Activated T-cell treated with anti-CD3 and anti-CD28 coated beads, Interleukin-2, amount 50 U/mL, for 72 hours (primary cell): ENCODE data around the gene RASSF7. TPM values are rescaled to one million over a fixed set of nuclear protein-coding genes. Genes with fewer than 3 reads are reported as not detected.

Experiments
- ATAC-seq, 2 donors: fragments of 150-1000 bp; cut with Tn5 transposase; replicated peaks in 1 of 2; 2 replicates each; pipeline ENCODE4 v1.10.0; 2021; ENCODE audit warnings: moderate library complexity in 2 of 2, mild to moderate bottlenecking in 1 of 2
- DNase-seq, 2 donors: peaks; one replicate each; pipeline ENCODE4 v3.0.0; 2021 to 2022; ENCODE audit warnings: mixed read lengths in 1 of 2
- H3K27ac Mint-ChIP-seq: one replicate; pipeline ENCODE4 v1.8.0; 2022; ENCODE audit warnings: mild to moderate bottlenecking, moderate library complexity, mixed read lengths
- H3K27me3 Mint-ChIP-seq: one replicate; pipeline ENCODE4 v1.8.0; 2022; ENCODE audit warnings: low read depth, mixed read lengths
- H3K36me3 Mint-ChIP-seq, 2 donors: one replicate each; pipeline ENCODE4 v1.8.0; 2022; ENCODE audit warnings: mixed read lengths in 2 of 2, mild to moderate bottlenecking in 1 of 2; ENCODE audit not compliant: insufficient read depth in 2 of 2
- H3K4me1 Mint-ChIP-seq: one replicate; pipeline ENCODE4 v1.8.0; 2022; ENCODE audit warnings: low read depth, mixed read lengths
- H3K4me3 Mint-ChIP-seq, 2 donors: one replicate each; pipeline ENCODE4 v1.8.0; 2022; ENCODE audit warnings: mild to moderate bottlenecking in 2 of 2, mixed read lengths in 2 of 2, moderate library complexity in 2 of 2
- H3K9me3 Mint-ChIP-seq, 2 donors: one replicate each; pipeline ENCODE4 v1.8.0; 2022; ENCODE audit warnings: mixed read lengths in 2 of 2
- total RNA-seq, 2 donors: library from RNA; stranded (reverse); gene quantifications; one replicate each; pipeline ENCODE4 v1.2.3, GENCODE V29; 2022

RASSF7 gene
- total RNA-seq, 2 donors from 2014 or later: 13.5 to 14.2 TPM

DNA sequence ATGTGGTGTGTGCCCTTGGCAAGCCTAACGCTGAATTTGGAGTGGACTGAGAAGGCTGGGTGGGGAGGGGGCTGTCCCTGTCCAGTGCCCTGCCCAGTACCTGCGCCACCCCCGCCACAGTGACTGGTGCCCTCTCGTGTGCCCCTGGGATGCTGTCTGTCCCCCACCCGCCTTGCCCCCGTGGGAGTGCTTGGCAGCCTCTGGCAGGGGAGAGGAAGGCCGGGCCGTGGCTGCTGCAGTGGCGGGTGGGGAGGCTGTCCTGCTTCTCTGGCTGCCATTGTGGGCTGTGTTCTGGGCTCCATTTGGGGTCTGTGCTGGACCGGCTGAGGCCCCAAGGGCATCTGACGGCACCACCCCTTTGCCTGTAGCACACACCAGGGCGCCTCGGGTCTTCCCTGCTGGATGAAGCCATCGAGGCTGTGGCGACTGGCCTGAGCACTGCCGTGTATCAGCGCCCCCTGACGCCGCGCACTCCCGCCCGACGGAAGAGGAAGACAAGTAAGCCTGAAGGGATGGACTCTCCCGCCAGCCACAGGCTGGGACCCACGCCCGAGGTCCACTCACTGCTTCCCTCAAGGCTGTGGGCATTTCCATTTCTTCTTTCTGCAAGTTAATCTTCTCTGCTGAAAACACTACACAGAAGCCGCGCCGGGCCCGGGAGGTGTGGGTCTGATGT is 37.4 kb downstream of the RASSF7 start:
- Mint-ChIP-seq H3K27me3 (no peaks in the 10 kb centered on the region), H3K9me3 (no peaks in the 10 kb centered on the region), H3K4me1 (peaks cover 6% of the 10 kb centered on the region), H3K4me3 (no peak overlapping the region), H3K27ac (no peak overlapping the region), H3K36me3 (peaks cover 5 to 28% of the 10 kb centered on the region in 2 donors)
- DNase-seq: no peak
- no peak for ATAC-seq

DNA sequence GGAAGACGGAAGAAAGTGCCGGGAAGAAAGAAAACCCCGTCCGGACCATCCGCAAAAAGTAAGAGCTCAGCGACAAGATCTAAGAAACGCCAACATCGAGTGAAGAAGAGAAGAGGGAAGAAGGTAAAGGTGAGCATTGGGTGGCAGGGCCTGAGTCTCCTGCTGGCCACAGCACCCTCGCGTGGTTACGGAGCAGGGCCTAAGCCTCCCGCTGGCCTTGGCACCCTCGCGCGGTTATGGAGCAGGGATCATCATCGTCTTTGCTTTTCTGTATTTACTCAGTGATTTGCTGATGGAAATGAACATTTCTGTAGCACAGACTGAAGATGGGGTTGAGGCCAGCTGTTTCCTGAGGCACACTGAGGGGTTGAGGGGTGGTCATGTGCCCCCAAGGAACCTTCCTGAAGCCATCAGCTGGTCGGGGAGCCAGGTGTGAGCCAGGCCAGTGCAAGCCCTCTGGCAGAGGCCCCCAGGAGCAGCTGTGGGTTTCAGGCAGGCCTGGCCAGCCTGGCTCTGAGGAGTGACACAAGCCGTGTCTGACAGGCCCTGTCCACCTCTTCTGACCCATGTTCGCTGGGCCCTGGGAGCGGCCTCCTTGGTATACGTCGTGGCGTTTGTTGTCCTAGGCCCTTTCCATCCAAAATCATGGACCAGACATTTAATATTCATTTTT is 40.9 kb downstream of the RASSF7 start:
- no peak overlapping the region for H3K27ac Mint-ChIP-seq
- H3K9me3 Mint-ChIP-seq: no peaks in the 10 kb centered on the region
- H3K36me3 Mint-ChIP-seq: peaks cover 4 to 20% of the 10 kb centered on the region in 2 donors
- DNase-seq (no peak), ATAC-seq (no peak)
- H3K27me3 Mint-ChIP-seq: no peaks in the 10 kb centered on the region
- no peak overlapping the region for H3K4me3 Mint-ChIP-seq
- peaks cover 6% of the 10 kb centered on the region for H3K4me1 Mint-ChIP-seq

DNA sequence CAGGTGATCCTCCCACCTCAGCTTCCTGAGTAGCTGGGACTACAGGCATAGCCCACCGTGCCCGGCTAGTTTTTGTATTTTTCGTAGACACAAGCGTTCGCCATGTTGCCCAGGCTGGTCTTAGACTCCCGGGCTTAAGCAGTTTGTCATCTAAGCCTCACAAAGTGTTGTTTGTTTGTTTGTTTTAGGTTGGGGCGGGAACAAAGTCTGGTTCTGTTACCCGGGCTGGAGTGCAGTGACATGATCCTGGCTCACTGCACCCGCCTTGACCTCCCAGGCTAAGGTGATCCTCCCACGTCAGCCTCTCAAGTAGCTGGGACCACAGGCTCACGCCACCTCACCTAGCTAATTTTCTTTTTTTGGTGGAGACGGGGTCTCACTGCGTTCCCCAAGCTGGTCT is 42.4 kb downstream of the RASSF7 start:
- no peak overlapping the region for H3K4me3 Mint-ChIP-seq
- no peak for DNase-seq
- no peaks in the 10 kb centered on the region for H3K27me3 Mint-ChIP-seq
- H3K27ac Mint-ChIP-seq: no peak overlapping the region
- ATAC-seq: no peak
- H3K4me1 Mint-ChIP-seq: no peaks in the 10 kb centered on the region
- peaks cover 7 to 19% of the 10 kb centered on the region in 2 donors for H3K36me3 Mint-ChIP-seq
- no peaks in the 10 kb centered on the region for H3K9me3 Mint-ChIP-seq

DNA sequence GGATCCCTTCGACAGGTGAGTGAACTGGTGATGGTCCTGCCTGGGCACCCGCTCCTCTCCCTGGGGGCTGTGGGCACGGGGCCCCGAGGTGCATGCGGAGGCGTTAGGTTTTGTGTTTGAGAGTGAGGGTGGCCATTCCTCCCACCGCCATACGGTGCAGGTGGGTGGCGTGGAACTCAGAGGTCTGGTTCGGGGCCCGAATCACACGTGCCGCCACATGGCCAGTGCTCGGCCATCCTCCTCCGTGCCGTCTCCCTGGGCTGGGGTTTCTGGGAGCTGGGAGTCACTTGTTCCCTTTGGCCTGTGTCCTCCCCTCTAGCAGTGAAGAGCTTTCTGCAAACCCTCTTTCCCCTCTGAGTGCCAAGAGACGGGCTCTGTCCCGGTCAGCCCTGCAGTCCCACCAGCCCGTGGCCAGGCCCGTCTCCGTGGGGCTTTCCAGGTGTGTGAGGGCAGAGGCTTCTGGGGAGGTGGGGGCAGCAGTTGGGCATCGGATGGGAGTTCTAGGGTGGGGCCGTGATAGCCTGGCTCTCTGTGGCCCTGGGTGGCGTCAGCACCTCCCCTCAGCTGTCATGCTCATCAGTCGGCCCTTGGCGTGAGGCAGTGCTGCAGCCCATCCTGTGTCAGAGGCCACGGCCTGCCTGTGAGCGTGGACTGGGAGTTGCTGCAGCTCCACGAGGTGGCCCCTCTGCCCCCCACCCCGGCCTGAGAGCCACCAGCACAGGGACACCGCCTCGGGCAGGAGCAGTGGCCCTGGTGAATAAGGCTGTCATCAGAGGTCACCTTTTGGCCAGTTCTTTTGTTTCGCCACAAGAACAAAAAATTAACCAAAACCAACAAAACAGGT is 44.7 kb downstream of the RASSF7 start:
- Mint-ChIP-seq H3K27me3 (no peaks in the 10 kb centered on the region), H3K27ac (no peak overlapping the region), H3K9me3 (no peaks in the 10 kb centered on the region), H3K4me3 (no peak overlapping the region), H3K4me1 (no peaks in the 10 kb centered on the region), H3K36me3 (peaks cover 5 to 16% of the 10 kb centered on the region in 2 donors)
- no peak for ATAC-seq
- no peak for DNase-seq

DNA sequence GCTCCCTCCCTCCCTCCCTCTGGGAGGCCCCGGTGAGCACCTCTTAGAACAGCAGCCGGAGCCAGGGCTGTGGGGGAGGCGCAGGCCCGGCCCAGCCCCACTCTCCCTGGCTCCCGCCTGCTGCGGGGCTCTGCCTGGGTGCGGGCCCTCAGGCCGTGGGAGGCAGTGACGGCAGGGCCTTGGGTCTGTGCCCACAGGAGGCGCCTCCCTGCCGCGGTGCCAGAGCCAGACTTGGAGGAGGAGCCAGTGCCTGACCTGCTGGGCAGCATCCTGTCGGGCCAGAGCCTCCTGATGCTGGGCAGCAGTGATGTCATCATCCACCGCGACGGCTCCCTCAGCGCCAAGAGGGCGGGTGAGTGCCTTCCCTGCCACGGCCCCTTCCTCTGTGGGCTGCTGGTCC is 45.5 kb downstream of the RASSF7 start:
- H3K4me3 Mint-ChIP-seq: no peak overlapping the region
- no peaks in the 10 kb centered on the region for H3K4me1 Mint-ChIP-seq
- H3K9me3 Mint-ChIP-seq: no peaks in the 10 kb centered on the region
- no peaks in the 10 kb centered on the region for H3K27me3 Mint-ChIP-seq
- no peak for ATAC-seq
- no peak for DNase-seq
- peaks cover 7 to 16% of the 10 kb centered on the region in 2 donors for H3K36me3 Mint-ChIP-seq
- H3K27ac Mint-ChIP-seq: no peak overlapping the region

DNA sequence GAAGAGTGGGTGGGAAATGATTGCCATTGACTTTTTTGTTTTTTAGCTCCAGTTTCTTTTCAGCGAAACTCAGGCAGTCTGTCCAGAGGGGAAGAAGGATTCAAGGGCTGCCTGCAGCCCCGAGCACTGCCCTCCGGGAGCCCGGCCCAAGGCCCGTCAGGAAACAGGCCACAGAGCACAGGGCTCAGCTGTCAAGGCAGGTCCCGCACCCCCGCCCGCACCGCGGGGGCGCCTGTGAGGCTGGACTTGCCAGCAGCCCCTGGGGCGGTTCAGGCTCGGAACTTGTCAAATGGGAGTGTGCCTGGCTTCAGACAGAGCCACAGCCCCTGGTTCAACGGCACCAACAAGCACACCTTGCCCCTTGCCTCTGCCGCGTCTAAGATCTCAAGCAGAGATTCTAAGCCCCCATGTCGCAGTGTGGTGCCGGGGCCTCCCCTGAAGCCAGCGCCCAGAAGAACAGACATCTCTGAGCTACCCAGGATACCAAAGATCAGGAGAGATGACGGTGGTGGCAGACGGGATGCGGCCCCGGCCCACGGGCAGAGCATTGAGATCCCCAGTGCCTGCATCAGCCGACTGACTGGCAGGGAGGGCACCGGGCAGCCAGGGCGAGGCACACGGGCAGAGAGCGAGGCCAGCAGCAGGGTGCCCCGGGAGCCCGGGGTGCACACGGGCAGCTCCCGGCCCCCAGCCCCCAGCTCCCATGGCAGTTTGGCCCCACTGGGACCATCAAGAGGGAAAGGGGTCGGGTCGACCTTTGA is 46.4 kb downstream of the RASSF7 start:
- Mint-ChIP-seq H3K9me3 (no peaks in the 10 kb centered on the region), H3K36me3 (peaks cover 5 to 11% of the 10 kb centered on the region in 2 donors), H3K27ac (no peak overlapping the region), H3K4me1 (peaks cover 2% of the 10 kb centered on the region), H3K4me3 (no peak overlapping the region), H3K27me3 (no peaks in the 10 kb centered on the region)
- no peak for ATAC-seq
- no peak for DNase-seq

DNA sequence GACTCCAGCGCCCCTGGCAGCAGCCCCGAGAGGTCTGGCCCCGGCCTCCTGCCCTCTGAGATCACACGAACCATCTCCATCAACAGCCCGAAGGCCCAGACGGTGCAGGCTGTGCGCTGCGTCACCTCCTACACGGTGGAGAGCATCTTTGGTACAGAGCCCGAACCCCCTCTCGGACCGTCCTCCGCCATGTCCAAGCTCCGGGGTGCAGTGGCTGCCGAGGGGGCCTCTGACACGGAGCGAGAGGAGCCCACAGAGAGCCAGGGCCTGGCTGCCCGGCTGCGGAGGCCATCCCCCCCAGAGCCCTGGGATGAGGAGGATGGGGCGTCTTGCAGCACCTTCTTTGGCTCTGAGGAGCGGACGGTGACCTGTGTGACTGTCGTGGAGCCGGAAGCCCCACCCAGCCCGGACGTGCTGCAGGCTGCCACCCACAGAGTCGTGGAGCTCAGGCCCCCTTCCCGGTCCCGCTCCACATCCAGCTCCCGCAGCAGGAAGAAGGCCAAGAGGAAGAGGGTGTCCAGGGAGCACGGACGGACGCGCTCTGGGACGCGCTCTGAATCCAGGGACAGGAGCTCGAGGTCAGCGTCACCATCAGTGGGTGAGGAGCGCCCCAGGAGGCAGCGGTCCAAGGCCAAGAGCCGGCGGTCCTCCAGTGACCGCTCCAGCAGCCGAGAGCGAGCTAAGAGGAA is 47.3 kb downstream of the RASSF7 start:
- Mint-ChIP-seq H3K27ac (peak overlapping the region; percentile 82), H3K27me3 (no peaks in the 10 kb centered on the region), H3K36me3 (peaks cover 5 to 14% of the 10 kb centered on the region in 2 donors), H3K4me1 (peaks cover 4% of the 10 kb centered on the region), H3K4me3 (no peak overlapping the region), H3K9me3 (no peaks in the 10 kb centered on the region)
- DNase-seq (no peak), ATAC-seq (no peak)

DNA sequence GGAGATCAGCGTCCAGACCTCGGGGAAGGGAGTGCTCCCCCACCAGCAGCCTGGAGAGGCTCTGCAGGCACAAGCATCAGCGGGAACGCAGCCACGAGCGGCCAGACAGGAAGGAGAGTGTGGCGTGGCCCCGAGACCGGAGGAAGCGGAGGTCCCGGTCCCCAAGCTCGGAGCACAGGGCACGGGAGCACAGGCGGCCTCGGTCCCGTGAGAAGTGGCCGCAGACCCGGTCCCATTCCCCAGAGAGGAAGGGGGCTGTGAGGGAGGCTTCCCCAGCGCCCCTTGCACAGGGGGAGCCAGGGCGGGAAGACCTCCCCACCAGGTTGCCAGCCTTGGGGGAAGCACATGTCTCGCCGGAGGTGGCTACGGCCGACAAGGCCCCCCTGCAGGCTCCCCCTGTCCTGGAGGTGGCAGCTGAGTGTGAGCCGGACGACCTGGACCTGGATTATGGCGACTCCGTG is 48.1 kb downstream of the RASSF7 start:
- no peak for ATAC-seq
- Mint-ChIP-seq H3K4me3 (no peak overlapping the region), H3K27ac (no peak overlapping the region), H3K36me3 (peaks cover 5 to 16% of the 10 kb centered on the region in 2 donors), H3K9me3 (no peaks in the 10 kb centered on the region), H3K4me1 (peaks cover 4% of the 10 kb centered on the region), H3K27me3 (no peaks in the 10 kb centered on the region)
- no peak for DNase-seq

DNA sequence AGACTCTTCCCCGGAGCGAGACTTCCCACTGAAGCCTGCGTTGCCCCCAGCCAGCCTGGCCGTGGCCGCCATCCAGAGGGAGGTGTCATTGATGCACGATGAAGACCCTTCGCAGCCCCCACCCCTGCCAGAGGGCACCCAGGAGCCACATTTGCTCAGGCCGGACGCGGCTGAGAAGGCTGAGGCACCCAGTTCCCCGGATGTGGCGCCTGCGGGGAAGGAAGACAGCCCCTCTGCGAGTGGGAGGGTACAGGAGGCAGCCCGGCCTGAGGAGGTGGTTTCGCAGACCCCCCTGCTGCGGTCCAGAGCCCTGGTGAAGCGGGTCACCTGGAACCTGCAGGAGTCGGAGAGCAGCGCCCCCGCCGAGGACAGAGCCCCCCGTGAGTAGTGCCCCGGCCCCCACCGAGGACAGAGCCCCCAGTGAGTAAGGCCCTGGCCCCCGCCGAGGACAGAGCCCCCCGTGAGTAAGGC is 48.6 kb downstream of the RASSF7 start:
- peaks cover 5 to 16% of the 10 kb centered on the region in 2 donors for H3K36me3 Mint-ChIP-seq
- DNase-seq (no peak), ATAC-seq (no peak)
- H3K27ac Mint-ChIP-seq: no peak overlapping the region
- H3K9me3 Mint-ChIP-seq: no peaks in the 10 kb centered on the region
- peaks cover 9% of the 10 kb centered on the region for H3K4me1 Mint-ChIP-seq
- H3K4me3 Mint-ChIP-seq: no peak overlapping the region
- no peaks in the 10 kb centered on the region for H3K27me3 Mint-ChIP-seq

DNA sequence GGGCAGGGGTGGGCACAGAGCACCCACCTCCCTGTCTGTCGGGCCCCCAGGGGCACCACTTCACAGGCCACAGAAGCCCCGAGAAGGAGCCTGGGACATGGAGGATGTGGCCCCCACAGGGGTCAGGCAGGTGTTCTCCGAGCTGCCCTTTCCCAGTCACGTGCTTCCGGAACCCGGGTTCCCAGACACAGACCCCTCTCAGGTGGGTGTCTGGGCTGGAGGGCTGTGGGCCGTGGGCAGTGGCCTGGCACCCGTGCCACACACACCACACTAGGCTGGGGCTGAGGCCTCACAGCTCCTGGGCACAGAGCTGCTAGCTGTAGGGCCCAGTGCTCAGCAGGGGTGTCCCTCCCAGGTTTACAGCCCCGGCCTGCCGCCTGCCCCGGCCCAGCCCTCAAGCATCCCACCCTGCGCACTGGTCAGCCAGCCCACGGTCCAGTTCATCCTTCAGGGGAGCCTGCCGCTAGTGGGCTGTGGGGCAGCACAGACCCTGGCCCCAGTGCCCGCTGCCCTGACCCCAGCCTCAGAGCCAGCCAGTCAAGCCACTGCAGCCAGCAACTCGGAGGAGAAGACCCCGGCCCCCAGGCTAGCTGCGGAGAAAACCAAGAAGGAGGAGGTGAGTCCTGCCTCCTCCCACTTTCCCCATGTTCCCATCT is 49.5 kb downstream of the RASSF7 start:
- Mint-ChIP-seq H3K4me1 (peaks cover 11% of the 10 kb centered on the region), H3K27ac (no peak overlapping the region), H3K27me3 (no peaks in the 10 kb centered on the region), H3K36me3 (peaks cover 5 to 13% of the 10 kb centered on the region in 2 donors), H3K4me3 (no peak overlapping the region), H3K9me3 (no peaks in the 10 kb centered on the region)
- ATAC-seq (no peak), DNase-seq (no peak)

DNA sequence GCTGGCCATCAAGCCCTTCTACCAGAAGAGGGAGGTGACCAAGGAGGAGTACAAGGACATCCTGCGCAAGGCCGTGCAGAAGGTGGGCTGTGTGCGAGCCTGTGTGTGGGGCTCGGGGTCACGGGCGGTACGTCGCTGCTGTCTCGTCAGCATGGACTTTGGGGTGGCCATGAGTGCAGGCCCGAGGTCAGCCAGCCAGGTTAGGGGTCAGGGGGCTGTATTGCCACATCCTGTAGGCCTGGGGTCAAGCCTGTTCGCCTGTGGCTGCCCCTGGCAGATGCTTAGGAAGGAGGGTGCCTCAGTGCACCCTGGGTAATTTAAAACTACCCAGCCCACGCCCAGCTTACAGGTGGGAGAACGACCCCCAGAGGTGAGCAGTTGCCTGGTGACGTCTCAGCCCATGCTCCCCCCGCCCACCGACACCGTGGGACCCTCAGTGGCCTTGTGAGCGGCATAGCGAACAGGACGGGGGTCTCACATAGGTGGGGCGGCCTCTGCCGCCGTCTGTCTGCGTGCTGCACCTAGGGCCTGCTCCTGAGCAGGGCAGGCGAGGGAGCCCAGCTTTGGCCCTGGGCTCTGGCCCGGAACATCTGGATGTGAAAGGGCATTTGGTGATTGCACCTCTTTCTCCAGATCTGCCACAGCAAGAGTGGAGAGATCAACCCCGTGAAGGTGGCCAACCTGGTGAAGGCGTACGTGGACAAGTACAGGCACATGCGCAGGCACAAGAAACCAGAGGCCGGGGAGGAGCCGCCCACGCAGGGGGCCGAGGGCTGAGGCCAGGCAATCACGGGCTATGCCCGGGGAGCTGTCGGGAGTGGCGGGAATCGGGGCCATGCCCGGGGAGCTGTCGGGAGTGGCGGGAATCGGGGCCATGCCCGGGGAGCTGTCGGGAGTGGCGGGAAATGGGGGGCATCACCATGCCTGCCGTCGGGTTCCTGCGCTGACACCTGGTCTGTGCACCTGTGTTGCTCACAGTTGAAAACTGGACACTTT is 50.5 kb downstream of the RASSF7 start:
- Mint-ChIP-seq H3K4me1 (peaks cover 16% of the 10 kb centered on the region), H3K27ac (no peak overlapping the region), H3K9me3 (no peaks in the 10 kb centered on the region), H3K4me3 (no peak overlapping the region), H3K36me3 (peaks cover 5 to 13% of the 10 kb centered on the region in 2 donors), H3K27me3 (no peaks in the 10 kb centered on the region)
- ATAC-seq (no peak), DNase-seq (no peak)
